HG03175 (cell line): Measurements from ENCODE around the gene IFT43.

ENCODE experiments used
- ATAC-seq: cut with Tn5 transposase; IDR thresholded peaks from one replicate; pipeline ENCODE4 v1.9.1; 2021; ENCODE audit warnings: mild to moderate bottlenecking, moderate library complexity; ENCODE audit not compliant: unreplicated experiment

The IFT43 gene

GRCh38 chr14:75985618-75986438 is at the start of gene IFT43:
IFT43 (plus strand) TSS chr14:75985763; CDS start chr14:75985787, 24 bp downstream.
- peak; percentile 81 for ATAC-seq

- no peak for ATAC-seq
These were observed 46.4 kb upstream of the IFT43 start for GRCh38 chr14:75939200-75939599.

- ATAC-seq = no peak
These were observed 44.5 kb upstream of the IFT43 start for GRCh38 chr14:75941030-75941429.

- no peak for ATAC-seq
These were observed 40.8 kb upstream of the IFT43 start for GRCh38 chr14:75944607-75945241.

GRCh38 chr14:75946785-75947184 is 38.8 kb upstream of the IFT43 start:
- no peak for ATAC-seq

GRCh38 chr14:75952489-75952888 is 33.1 kb upstream of the IFT43 start:
- ATAC-seq = no peak

- ATAC-seq = no peak
These were observed 26.5 kb upstream of the IFT43 start for GRCh38 chr14:75959031-75959430.

- peak; percentile 83 for ATAC-seq
These were observed 25.3 kb upstream of the IFT43 start for GRCh38 chr14:75960231-75960630.

GRCh38 chr14:75961662-75962061 is 23.9 kb upstream of the IFT43 start:
- ATAC-seq = no peak

- no peak for ATAC-seq
These were observed 17.7 kb upstream of the IFT43 start for GRCh38 chr14:75967866-75968265.

GRCh38 chr14:75968456-75968855 is 17.1 kb upstream of the IFT43 start:
- no peak for ATAC-seq

- no peak for ATAC-seq
These were observed 16.4 kb upstream of the IFT43 start for GRCh38 chr14:75969126-75969525.

- no peak for ATAC-seq
These were observed 15.7 kb upstream of the IFT43 start for GRCh38 chr14:75969891-75970290.

- no peak for ATAC-seq
These were observed 14.6 kb upstream of the IFT43 start for GRCh38 chr14:75970989-75971388.

- no peak for ATAC-seq
These were observed 14.1 kb upstream of the IFT43 start for GRCh38 chr14:75971509-75971908.

- ATAC-seq = no peak
These were observed 12.7 kb upstream of the IFT43 start for GRCh38 chr14:75972801-75973421.

GRCh38 chr14:75976826-75977581 is 8.6 kb upstream of the IFT43 start:
- ATAC-seq = no peak

- no peak for ATAC-seq
These were observed 8.0 kb upstream of the IFT43 start for GRCh38 chr14:75977582-75977943.

GRCh38 chr14:75978249-75978731 is 7.3 kb upstream of the IFT43 start:
- ATAC-seq = no peak

GRCh38 chr14:75979071-75979571 is 6.4 kb upstream of the IFT43 start:
- ATAC-seq = no peak
